GM03348 (cell line): ENCODE results near the gene ACVR1B.
A peak's percentile ranks its signal among the peaks of the same experiment; 100 is the strongest.

Source experiments
- DNase-seq: peaks from one replicate; pipeline ENCODE4 v3.0.0; 2012; ENCODE audit warnings: low spot score

Gene ACVR1B

GRCh38 chr12:52020539-52021336 is 69.2 kb downstream of the ACVR1B start:
- DNase-seq: peak; percentile 70

- no peak for DNase-seq
Observed at GRCh38 chr12:52022841-52023181, 71.3 kb downstream of the ACVR1B start.

GRCh38 chr12:52023182-52023975 is 71.9 kb downstream of the ACVR1B start:
- DNase-seq: peak; percentile 95

GRCh38 chr12:52023976-52024688 is 72.6 kb downstream of the ACVR1B start:
- no peak for DNase-seq

GRCh38 chr12:52024845-52025230 is 73.3 kb downstream of the ACVR1B start:
- DNase-seq: no peak

GRCh38 chr12:52026263-52026662 is 74.8 kb downstream of the ACVR1B start:
- DNase-seq: no peak

GRCh38 chr12:52027085-52027843 is 75.8 kb downstream of the ACVR1B start:
- DNase-seq: no peak

GRCh38 chr12:52029685-52030084 is 78.2 kb downstream of the ACVR1B start:
- DNase-seq: no peak

- peak; percentile 55 for DNase-seq
Observed at GRCh38 chr12:52032446-52032803, 80.9 kb downstream of the ACVR1B start.

- peak; percentile 98 for DNase-seq
Observed at GRCh38 chr12:52032804-52033445, 81.4 kb downstream of the ACVR1B start.

- no peak for DNase-seq
Observed at GRCh38 chr12:52033446-52034140, 82.1 kb downstream of the ACVR1B start.

- no peak for DNase-seq
Observed at GRCh38 chr12:52035190-52035589, 83.7 kb downstream of the ACVR1B start.

GRCh38 chr12:52035926-52036325 is 84.4 kb downstream of the ACVR1B start:
- DNase-seq: no peak

GRCh38 chr12:52036587-52037171 is 85.2 kb downstream of the ACVR1B start:
- DNase-seq: peak; percentile 94

- DNase-seq: peak; percentile 77
Observed at GRCh38 chr12:52037248-52037861, 85.9 kb downstream of the ACVR1B start.

GRCh38 chr12:52038447-52038846 is 86.9 kb downstream of the ACVR1B start:
- no peak for DNase-seq

GRCh38 chr12:52041035-52041434 is 89.5 kb downstream of the ACVR1B start:
- no peak for DNase-seq

GRCh38 chr12:52041695-52042123 is 90.2 kb downstream of the ACVR1B start:
- peak; percentile 58 for DNase-seq

- no peak for DNase-seq
Observed at GRCh38 chr12:52042706-52043385, 91.3 kb downstream of the ACVR1B start.
